ENCODE data around the gene ERN1.

ERN1 gene

DNA sequence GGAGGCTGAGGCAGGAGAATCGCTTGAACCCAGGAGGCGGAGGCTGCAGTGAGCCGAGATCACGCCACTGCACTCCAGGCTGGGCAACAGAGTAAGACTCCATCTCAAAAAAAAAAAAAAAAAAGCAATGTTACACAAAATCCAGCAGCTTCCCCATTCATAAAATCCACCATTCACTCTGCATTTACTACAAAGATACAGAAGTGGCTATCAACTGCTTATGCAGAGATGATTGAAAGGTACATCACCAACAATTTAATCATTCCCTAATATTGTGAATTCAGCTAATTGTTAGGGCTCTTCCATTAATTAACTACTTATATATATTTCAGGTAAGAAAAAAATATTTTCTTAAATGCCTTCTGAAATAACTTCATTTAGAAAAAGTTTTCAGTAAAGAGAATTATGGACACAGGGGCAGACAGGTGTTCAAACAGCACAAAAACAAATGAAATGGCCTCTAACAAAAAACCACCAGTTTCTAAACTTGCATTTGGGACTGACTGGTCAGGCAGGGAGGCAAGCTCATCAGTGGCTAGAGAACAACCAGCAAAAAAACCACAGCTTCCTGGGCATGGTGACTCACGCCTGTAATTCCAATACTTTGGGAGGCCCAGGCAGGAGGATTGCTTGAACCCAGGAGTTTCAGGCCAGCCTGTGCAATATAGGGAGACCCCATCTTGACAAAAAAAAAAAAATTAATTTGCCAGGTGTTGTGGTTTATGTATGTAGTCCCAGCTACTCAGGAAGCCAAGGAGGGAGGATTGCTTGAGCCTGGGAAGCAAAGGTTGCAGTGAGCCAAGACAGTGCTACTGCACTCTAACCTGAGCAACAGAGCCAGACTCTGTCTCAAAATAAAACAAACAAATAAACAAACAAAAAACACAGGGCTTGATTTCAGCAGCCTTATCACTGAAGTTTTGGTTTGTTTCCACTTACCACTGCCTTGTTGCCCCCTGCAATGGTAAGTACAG is 26.3 kb downstream of the ERN1 start:
- Histone ChIP-seq H3K9ac (ENCODE audit: insufficient read length) (no peak overlapping the region), H3K4me3 (no peak overlapping the region), H3K27ac (no peak overlapping the region), H3K36me3 (ENCODE audit: insufficient read depth, low read length) (no peaks in the 10 kb centered on the region), H3K9me3 (ENCODE audit: low read depth, low read length) (no peaks in the 10 kb centered on the region)
- TF ChIP-seq FOXP2 (optimal IDR thresholded peaks at IDR 0.05; ENCODE audit: control extremely low read depth, extremely low read length, insufficient read depth) (no peak), EZH2 (IDR thresholded peaks at IDR 0.05) (no peak), POLR2AphosphoS5 (IDR thresholded peaks at IDR 0.05; ENCODE audit: borderline replicate concordance, low read depth, low read length) (no peak)
- DNase-seq (ENCODE audit: low read depth, low spot score) = no peak

DNA sequence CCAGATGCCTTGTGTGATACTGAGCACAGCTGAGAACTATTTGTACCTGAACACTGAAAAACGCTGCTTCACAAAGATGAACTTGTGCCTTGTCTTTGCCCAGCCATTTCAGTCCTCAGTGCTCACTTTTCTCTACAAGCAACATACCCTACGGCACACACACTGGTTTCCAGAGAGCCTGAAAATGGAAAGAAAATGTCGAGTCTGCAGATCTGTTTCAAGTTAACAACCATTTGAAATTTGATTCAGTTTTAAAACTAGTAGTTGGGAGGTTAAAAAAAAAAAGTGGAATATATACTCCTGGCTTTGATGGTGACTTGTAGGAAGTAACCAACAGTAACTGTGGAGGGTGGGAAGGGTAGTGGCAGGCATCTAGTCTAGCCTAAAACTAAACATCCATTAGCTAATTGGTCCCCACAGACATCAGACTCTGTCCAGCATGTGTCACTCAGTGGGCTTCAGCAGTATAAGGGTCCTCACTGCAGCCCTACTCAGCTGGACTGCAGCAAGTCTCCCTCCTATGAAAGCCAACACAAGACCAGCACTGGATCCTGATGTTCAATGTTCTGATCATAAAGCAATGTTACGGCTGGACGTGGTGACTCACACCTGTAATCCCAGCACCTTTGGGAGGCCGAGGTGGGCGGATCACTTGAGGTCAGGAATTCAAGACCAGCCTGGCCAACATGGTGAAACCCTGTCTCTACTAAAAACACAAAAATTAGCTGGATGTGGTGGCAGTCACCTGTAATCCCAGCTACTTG is 27.1 kb downstream of the ERN1 start:
- no peak overlapping the region for H3K27ac ChIP-seq
- H3K9me3 ChIP-seq (ENCODE audit: low read depth, low read length) = no peaks in the 10 kb centered on the region
- no peak overlapping the region for H3K4me3 ChIP-seq
- no peak for DNase-seq (ENCODE audit: low read depth, low spot score)
- TF ChIP-seq FOXP2 (optimal IDR thresholded peaks at IDR 0.05; ENCODE audit: control extremely low read depth, extremely low read length, insufficient read depth) (no peak), POLR2AphosphoS5 (IDR thresholded peaks at IDR 0.05; ENCODE audit: borderline replicate concordance, low read depth, low read length) (no peak), EZH2 (IDR thresholded peaks at IDR 0.05) (no peak)
- no peaks in the 10 kb centered on the region for H3K36me3 ChIP-seq (ENCODE audit: insufficient read depth, low read length)
- H3K9ac ChIP-seq (ENCODE audit: insufficient read length) = no peak overlapping the region

DNA sequence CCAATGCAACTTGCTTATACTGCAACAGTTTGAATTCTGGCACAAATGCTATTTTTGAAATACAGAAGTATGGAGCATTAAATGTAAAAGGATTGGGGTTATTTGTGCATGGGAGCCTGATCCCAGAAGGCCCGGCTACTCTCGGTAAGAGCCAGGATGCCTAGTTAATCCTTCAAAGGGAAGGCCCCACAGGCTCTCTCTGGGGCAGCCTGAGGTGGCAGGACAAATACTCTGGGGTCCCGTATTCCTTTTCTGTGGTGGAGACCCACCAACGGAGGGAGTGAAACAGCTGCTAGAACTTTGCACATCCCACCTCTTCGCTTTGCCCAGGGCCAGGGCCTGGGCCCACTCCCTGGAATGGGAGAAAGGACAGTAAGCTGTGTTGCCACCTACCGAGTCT is 30.4 kb downstream of the ERN1 start:
- no peaks in the 10 kb centered on the region for H3K9me3 ChIP-seq (ENCODE audit: low read depth, low read length)
- no peak overlapping the region for H3K9ac ChIP-seq (ENCODE audit: insufficient read length)
- no peaks in the 10 kb centered on the region for H3K36me3 ChIP-seq (ENCODE audit: insufficient read depth, low read length)
- no peak for DNase-seq (ENCODE audit: low read depth, low spot score)
- TF ChIP-seq EZH2 (IDR thresholded peaks at IDR 0.05) (no peak), FOXP2 (optimal IDR thresholded peaks at IDR 0.05; ENCODE audit: control extremely low read depth, extremely low read length, insufficient read depth) (no peak), POLR2AphosphoS5 (IDR thresholded peaks at IDR 0.05; ENCODE audit: borderline replicate concordance, low read depth, low read length) (no peak)
- no peak overlapping the region for H3K4me3 ChIP-seq
- no peak overlapping the region for H3K27ac ChIP-seq

DNA sequence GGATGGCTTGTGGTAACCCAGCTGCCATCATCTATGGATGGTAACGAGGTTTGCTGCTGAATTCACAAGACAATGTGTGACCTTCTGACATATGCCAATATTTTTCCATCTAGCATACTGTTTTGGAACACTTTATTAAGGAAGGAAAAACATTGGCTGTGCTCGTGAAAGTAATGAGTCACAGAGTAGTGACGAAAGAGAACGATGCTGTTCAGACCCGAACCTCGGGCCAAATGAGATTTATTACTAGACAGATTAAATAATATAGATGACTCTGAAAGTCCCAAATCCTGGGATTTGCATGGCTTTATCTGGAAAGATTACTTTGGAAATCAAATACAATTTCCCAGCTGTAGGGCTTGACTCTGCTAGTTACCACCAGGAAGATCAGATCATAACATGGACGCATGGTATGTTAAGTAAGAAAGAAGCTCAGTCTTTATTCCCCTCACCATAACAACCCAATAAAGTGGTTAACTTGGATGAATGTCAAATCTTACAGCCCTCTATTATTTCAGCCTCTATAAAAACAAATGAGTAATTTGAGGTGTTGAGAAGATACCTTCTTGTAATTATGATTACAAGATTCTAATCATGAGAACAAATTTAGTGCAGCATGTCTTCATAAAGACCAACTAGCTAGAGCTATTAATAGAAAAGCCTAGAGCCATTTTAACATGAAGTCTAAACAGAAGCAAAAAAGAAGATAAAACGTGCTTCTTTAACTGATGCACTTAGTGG is 32.6 kb downstream of the ERN1 start:
- H3K9me3 ChIP-seq (ENCODE audit: low read depth, low read length) = no peaks in the 10 kb centered on the region
- no peak overlapping the region for H3K27ac ChIP-seq
- H3K9ac ChIP-seq (ENCODE audit: insufficient read length) = no peak overlapping the region
- H3K4me3 ChIP-seq = no peak overlapping the region
- no peak for DNase-seq (ENCODE audit: low read depth, low spot score)
- no peaks in the 10 kb centered on the region for H3K36me3 ChIP-seq (ENCODE audit: insufficient read depth, low read length)
- no peak for TF ChIP-seq POLR2AphosphoS5 (IDR thresholded peaks at IDR 0.05; ENCODE audit: borderline replicate concordance, low read depth, low read length)
- no peak for TF ChIP-seq EZH2 (IDR thresholded peaks at IDR 0.05)
- TF ChIP-seq FOXP2 (optimal IDR thresholded peaks at IDR 0.05; ENCODE audit: control extremely low read depth, extremely low read length, insufficient read depth) = no peak

DNA sequence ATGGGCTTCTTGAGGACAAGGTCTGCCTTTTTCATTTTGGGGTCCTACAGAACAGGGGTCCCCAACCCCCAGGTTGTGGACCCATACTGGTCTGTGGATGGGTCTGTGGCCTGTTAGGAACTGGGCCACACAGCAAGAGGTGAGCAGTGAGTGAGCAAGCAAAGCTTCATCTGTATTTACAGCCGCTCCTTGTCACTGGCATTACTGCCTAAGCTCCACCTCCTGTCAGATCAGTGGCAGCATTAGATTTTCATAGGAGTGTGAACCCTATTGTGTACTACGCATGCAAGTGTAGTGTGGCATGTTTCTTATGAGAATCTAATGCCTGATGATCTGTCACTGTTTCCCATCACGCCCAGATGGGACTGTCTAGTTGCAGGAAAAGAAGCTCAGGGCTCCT is 33.9 kb downstream of the ERN1 start:
- H3K9me3 ChIP-seq (ENCODE audit: low read depth, low read length) = no peaks in the 10 kb centered on the region
- no peak overlapping the region for H3K4me3 ChIP-seq
- DNase-seq (ENCODE audit: low read depth, low spot score) = no peak
- H3K9ac ChIP-seq (ENCODE audit: insufficient read length) = no peak overlapping the region
- H3K36me3 ChIP-seq (ENCODE audit: insufficient read depth, low read length) = no peaks in the 10 kb centered on the region
- TF ChIP-seq EZH2 (IDR thresholded peaks at IDR 0.05) (no peak), FOXP2 (optimal IDR thresholded peaks at IDR 0.05; ENCODE audit: control extremely low read depth, extremely low read length, insufficient read depth) (no peak), POLR2AphosphoS5 (IDR thresholded peaks at IDR 0.05; ENCODE audit: borderline replicate concordance, low read depth, low read length) (no peak)
- no peak overlapping the region for H3K27ac ChIP-seq

DNA sequence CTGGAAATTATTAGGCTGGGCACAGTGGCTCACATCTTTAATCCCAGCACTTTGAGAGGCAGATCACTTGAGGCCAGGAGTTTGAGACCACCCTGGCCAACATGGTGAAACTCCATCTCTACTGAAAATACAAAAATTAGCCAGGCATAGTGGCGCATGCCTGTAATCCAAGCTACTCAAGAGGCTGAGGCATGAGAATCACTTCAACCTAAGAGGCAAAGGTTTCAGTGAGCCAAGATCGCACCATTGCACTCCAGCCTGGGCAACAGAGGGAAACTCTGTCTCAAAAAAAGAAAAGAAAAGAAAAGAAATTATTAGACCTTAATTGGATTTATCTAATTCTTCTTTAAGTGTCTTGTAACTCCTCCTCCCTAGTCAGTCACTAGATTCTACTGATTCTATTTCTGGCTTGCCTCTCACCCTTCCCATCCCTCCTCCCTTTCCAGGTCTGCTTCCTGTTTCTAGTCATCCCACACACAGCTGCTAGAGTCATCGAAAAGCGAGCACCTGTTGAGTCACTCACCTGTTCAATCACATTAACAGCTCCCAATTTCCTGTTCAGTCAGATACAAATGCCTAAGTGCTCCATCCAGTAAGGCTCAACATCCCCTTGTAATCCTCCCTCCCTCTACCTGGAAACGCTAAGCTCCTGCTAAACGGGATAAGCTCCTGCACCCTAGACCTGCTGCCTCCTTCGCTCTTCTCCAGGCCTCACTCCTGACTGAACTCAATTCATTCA is 34.6 kb downstream of the ERN1 start:
- Histone ChIP-seq H3K9ac (ENCODE audit: insufficient read length) (no peak overlapping the region), H3K27ac (no peak overlapping the region), H3K4me3 (no peak overlapping the region), H3K9me3 (ENCODE audit: low read depth, low read length) (no peaks in the 10 kb centered on the region), H3K36me3 (ENCODE audit: insufficient read depth, low read length) (no peaks in the 10 kb centered on the region)
- TF ChIP-seq POLR2AphosphoS5 (IDR thresholded peaks at IDR 0.05; ENCODE audit: borderline replicate concordance, low read depth, low read length) (no peak), FOXP2 (optimal IDR thresholded peaks at IDR 0.05; ENCODE audit: control extremely low read depth, extremely low read length, insufficient read depth) (no peak), EZH2 (IDR thresholded peaks at IDR 0.05) (no peak)
- DNase-seq (ENCODE audit: low read depth, low spot score) = no peak

DNA sequence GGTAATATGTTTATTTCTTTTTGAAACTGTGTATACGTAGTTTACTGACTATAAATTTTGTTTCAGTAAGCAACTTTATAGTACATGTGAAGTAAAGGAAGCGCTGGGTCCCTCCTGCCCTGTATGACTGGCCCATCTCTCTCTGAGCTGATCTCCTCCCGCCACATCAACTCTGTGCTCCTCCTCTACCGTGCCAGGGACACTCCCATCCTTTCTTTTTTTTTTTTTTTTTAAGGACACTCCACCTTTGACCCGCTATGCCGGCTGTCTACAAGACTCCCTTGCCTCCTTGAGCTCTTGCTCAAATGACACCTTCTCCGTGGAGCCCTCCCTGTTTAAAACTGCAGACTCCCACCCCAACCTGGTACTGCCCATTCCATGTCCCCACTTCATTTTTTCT is 35.5 kb downstream of the ERN1 start:
- Histone ChIP-seq H3K4me3 (no peak overlapping the region), H3K36me3 (ENCODE audit: insufficient read depth, low read length) (no peaks in the 10 kb centered on the region), H3K9ac (ENCODE audit: insufficient read length) (no peak overlapping the region), H3K27ac (no peak overlapping the region), H3K9me3 (ENCODE audit: low read depth, low read length) (no peaks in the 10 kb centered on the region)
- no peak for TF ChIP-seq EZH2 (IDR thresholded peaks at IDR 0.05)
- TF ChIP-seq FOXP2 (optimal IDR thresholded peaks at IDR 0.05; ENCODE audit: control extremely low read depth, extremely low read length, insufficient read depth) = no peak
- TF ChIP-seq POLR2AphosphoS5 (IDR thresholded peaks at IDR 0.05; ENCODE audit: borderline replicate concordance, low read depth, low read length) = no peak
- no peak for DNase-seq (ENCODE audit: low read depth, low spot score)
